HG03139 (cell line): ENCODE data around the gene NEUROG2.
"Not testable (repeated sequence)": the region's sequence is repeated elsewhere in the genome, so short reads cannot be mapped to it uniquely, and the experiment has no call there.

Source experiments
- ATAC-seq: cut with Tn5 transposase; IDR thresholded peaks from one replicate; pipeline ENCODE4 v1.9.1; 2021; ENCODE audit not compliant: unreplicated experiment

NEUROG2 gene

DNA sequence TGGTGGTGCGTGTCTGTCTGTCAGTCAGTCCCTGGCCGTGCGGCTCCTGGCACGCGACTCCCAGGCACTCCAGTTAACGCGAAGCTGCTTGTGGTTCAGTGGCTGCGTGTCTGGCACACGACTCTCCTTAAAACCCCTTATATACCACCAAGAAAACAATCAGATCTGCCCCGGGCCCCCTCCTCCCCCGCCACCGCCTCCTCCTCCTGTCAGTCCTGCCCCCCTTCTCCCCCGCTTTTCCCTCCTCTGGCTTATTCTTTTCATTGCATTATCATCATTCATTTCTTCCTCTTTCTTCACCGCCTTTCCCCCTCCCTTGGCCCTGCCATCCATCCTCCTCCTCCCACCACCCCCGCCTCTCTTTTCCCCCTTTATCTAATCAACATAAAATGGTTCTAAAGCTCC, at the start of gene NEUROG2:
TSS of gene NEUROG2 (minus strand) at position 115 of the 405 bp plus-strand sequence. CDS start 705 bp downstream, outside the sequence.
- ATAC-seq, result no peak

GRCh38 chr4:112564706-112565270, 48.8 kb upstream of the NEUROG2 start:
- no peak for ATAC-seq

- no peak for ATAC-seq
Observed at GRCh38 chr4:112563431-112564200, 47.6 kb upstream of the NEUROG2 start.

DNA sequence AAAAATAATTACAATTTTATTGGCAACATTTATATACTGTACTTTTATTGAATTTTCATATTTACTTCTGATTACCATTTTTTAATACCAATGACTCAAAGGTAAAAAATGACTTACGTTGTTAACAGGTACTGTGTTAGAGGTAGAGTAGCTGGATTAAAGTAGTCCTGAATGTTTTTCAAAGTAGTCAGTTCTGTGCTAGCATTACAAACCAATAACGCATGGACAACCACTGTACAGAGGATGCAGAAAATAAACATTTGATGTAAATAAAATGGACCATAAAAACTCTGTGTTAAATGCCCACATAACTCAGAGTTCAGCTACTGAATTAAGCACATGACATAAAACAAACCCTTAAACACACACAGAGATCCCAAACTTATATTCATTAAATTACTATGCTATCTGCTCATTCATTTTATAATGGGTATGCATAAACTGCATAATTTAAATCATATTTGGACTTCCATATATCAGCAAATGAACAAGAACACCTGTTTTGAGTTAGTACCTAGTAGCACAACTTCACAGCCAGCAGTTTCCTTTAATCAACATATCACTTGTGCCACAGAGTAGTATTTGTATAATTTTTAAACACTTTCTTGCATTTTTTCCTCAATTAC, 46.4 kb upstream of the NEUROG2 start:
- no peak for ATAC-seq

DNA sequence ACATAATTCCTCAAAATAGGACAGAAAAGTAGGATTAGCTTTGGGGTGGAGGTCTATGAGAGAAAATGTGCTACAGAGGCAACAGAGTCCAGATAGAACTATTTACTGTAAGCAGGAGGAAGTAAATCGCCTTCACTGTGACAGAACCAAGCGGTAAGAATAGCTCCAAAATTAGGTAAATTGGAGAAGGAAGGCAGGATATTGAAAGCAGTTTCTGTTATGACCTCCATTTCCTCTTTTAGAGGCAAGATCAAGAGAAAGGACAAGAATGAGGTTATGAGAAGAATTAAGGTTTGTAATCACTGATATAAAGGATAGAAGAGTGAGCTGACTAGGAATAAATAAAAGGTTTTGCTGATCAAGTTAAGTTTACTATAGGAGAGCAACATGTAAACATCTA, 44.1 kb upstream of the NEUROG2 start:
- no peak for ATAC-seq

- ATAC-seq, result no peak
Observed at GRCh38 chr4:112559053-112559452, 43.1 kb upstream of the NEUROG2 start.

- ATAC-seq, result no peak
Observed at GRCh38 chr4:112557676-112558411, 41.9 kb upstream of the NEUROG2 start.

GRCh38 chr4:112554271-112554670, 38.3 kb upstream of the NEUROG2 start:
- not testable (repeated sequence) for ATAC-seq

- ATAC-seq, result no peak
Observed at GRCh38 chr4:112552668-112553067, 36.7 kb upstream of the NEUROG2 start.

DNA sequence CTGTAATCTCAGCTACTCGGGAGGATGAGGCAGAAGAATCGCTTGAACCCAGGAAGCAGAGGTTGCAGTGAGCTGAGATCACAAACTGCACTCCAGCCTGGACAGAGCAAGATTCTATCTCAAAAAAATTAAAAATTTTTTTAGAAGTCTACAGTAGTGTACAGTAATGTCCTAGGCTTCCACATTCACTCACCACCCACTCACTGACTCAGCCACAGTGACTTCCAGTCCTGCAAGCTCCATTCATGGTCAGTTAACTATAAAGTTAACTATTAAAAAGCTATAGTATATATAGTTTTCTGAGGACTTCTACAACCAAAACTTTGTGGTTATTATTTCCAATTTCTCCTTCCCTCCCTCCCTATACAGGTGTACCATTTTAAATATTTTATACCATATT, 34.7 kb upstream of the NEUROG2 start:
- no peak for ATAC-seq

DNA sequence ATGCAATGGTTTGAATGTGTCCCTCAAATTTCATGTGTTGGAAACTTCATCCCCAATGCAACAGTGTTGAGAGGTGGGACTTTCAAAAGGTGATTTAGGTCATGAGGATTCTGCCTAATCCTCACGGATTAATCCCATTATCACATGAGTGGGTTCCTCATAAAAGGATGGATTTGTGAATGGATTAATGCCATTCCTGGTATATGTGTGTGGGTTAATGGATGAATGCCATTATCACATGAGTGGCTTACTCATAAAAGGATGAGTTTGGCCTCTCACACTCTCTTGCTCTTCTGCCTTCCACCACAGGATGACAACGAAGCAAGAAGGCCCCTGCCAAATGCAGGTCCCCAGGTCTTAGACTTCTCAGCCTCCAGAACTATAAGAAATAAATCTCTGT, 30.5 kb upstream of the NEUROG2 start:
- no peak for ATAC-seq

- no peak for ATAC-seq
Observed at GRCh38 chr4:112545346-112545745, 29.4 kb upstream of the NEUROG2 start.

GRCh38 chr4:112540695-112541094, 24.7 kb upstream of the NEUROG2 start:
- no peak for ATAC-seq

DNA sequence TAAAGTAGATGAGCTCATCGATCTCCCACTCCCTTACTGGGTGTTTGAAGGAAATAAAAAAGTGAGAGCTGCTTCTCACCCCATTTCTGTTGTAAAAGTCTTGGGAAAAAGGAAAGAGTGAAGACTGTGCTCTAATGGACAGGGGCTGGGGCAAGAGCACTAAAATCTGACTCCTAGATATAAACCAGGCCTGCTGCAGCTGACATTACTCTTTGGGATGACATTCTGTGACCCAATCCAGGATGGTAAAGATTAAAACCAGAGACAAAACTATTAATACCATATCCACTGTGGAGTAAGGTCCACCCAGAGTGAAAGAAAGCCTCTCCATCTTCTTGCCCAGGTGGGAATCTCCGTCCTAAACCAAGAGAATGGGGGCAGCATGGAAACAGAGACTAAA, 20.1 kb upstream of the NEUROG2 start:
- ATAC-seq, result no peak

DNA sequence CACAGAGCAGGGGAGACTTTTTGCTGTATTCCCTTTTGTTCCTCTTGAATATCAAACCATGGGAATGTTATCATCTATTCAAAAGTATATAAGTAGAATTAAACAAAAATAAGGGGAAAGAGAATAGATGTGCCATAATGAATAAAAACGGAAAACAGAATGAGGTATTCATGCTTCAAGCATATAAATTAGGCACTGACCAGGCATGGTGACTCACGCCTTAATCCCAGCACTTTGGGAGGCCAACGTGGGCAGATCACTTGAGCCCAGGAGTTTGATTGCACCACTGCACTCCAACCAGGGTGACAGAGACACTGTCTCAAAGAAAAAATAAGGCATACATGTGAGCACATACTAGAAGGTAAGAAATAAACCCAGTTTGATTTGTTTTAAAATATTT, 16.3 kb upstream of the NEUROG2 start:
- no peak for ATAC-seq

DNA sequence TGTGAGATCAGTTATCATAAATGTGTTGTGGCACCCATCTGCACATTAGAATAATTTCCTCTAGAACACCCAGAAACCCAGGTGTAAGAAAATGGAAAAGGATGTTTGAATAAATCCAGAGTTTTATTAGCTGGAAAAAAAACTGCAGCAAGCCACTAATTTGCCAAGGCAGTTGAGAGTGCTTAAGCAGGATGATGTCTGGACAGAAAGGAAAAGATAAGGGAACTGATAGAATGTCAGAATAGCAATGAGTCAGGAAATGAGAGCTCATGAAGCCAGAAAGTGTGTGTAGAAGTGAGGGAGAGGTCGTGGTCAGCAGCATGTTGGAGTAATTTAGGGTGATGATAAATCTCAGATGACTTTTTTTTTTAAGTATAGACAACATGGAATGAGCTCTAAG, 15.2 kb upstream of the NEUROG2 start:
- ATAC-seq, result no peak

DNA sequence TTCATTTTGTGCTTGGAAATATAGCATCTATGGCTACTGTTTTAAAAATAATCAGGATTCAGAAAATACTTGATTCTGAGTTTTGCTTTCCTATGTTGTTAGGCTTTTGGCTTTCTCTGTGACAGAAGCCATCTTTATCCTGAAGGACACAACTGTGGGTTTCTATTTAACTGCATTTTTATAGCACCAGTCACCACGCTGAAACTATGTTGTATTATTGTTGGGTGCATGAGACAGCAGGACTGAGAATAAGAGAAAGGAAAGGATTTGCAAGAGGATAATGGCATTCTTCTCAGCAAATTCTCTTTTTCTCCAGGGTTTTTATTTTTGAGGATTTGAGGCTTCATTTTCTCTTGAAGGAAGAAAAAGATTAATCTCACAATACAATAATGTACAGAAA, 10.1 kb upstream of the NEUROG2 start:
- ATAC-seq, result no peak

- ATAC-seq, result peak; percentile 75
Observed at GRCh38 chr4:112523764-112524505, 8.0 kb upstream of the NEUROG2 start.

GRCh38 chr4:112523008-112523721, 7.2 kb upstream of the NEUROG2 start:
- ATAC-seq, result peak; percentile 43

DNA sequence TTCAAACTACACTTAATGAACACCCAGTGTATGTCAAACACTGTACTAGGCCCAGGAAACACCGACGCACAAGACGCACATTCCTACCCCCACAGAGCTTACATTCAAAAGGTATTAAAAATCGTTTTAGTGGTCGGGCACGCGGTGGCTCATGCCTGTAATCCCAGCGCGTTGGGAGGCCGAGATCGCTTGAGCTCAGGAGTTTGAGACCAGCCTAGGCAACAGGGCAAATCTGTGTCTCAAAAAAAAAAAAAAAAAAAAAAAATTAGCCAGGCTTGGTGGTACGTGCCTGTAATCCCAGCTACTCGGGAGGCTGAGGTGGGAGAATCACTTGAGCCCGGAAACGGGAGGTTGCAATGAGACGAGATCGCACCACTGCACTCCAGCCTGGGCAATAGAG, 6.5 kb upstream of the NEUROG2 start:
- ATAC-seq, result not testable (repeated sequence)
